GM12872 (cell line): Measurements from ENCODE around the gene DNAJC17.

Experiments
- TF ChIP-seq, protein P1 (sequence below): IDR thresholded peaks from 3 replicates; pipeline ENCODE4 v1.5.1; 2011; ENCODE audit warnings: low read depth, mild to moderate bottlenecking, low read length, moderate library complexity; ENCODE audit not compliant: insufficient read depth

Gene DNAJC17, protein sequence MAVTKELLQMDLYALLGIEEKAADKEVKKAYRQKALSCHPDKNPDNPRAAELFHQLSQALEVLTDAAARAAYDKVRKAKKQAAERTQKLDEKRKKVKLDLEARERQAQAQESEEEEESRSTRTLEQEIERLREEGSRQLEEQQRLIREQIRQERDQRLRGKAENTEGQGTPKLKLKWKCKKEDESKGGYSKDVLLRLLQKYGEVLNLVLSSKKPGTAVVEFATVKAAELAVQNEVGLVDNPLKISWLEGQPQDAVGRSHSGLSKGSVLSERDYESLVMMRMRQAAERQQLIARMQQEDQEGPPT

DNA sequence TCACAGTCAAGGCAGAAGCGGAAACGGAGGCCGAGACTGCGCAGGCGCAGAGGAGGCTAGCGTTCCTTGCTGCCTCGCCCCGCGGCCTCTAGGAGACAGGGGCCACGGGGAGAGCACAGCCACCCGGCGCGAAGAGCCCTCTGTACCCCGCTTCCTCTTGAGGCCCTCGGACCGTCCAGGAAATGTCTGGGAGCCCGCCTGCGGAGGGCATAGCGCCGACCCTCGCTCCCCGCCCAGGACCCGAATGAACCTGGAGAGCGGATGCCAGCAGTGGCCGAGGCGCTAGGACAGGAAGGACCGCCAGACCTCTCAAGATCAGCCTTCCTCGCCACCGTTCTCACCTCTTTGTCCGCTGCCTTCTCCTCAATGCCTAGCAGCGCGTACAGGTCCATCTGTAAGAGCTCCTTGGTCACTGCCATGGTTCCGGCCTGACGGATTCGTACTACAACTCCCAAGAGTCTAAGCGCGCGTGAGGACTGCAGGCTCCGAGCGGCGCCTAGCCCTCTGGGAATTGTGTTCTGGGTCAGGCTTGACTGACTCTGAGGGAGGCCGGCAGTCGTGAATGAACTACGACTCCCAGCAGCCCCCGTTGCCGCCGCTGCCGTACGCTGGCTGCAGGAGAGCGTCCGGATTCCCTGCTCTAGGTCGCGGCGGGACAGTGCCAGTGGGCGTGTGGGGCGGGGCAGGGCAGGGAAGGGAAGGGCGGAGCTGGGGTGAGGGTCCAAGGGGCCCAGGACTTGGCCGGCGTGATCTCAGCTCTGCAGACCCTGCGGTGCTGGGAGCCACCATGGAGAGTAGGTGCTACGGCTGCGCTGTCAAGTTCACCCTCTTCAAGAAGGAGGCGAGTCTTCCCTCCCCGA is at the start of gene DNAJC17, which contains the start of gene ZFYVE19:
Gene DNAJC17, minus strand, starts transcription at position 446 of the 860 bp plus-strand sequence. Its CDS starts 27 bp downstream, at position 419.
Gene ZFYVE19, plus strand, starts transcription at position 62 of the 860 bp plus-strand sequence. Its CDS starts 501 bp downstream, at position 563.
- TF ChIP-seq, protein P1, sequence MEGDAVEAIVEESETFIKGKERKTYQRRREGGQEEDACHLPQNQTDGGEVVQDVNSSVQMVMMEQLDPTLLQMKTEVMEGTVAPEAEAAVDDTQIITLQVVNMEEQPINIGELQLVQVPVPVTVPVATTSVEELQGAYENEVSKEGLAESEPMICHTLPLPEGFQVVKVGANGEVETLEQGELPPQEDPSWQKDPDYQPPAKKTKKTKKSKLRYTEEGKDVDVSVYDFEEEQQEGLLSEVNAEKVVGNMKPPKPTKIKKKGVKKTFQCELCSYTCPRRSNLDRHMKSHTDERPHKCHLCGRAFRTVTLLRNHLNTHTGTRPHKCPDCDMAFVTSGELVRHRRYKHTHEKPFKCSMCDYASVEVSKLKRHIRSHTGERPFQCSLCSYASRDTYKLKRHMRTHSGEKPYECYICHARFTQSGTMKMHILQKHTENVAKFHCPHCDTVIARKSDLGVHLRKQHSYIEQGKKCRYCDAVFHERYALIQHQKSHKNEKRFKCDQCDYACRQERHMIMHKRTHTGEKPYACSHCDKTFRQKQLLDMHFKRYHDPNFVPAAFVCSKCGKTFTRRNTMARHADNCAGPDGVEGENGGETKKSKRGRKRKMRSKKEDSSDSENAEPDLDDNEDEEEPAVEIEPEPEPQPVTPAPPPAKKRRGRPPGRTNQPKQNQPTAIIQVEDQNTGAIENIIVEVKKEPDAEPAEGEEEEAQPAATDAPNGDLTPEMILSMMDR, result peak; percentile 39; the same call in 1 of the 3 replicates

DNA sequence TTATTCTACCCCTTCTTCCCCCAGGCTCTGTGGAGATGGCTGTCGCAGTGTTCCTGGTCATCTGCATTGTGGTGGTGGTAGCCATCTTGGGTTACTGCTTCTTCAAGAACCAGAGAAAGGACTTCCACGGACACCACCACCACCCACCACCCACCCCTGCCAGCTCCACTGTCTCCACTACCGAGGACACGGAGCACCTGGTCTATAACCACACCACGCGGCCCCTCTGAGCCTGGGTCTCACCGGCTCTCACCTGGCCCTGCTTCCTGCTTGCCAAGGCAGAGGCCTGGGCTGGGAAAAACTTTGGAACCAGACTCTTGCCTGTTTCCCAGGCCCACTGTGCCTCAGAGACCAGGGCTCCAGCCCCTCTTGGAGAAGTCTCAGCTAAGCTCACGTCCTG is 49.5 kb upstream of the DNAJC17 start:
- TF ChIP-seq, protein P1, result no peak

DNA sequence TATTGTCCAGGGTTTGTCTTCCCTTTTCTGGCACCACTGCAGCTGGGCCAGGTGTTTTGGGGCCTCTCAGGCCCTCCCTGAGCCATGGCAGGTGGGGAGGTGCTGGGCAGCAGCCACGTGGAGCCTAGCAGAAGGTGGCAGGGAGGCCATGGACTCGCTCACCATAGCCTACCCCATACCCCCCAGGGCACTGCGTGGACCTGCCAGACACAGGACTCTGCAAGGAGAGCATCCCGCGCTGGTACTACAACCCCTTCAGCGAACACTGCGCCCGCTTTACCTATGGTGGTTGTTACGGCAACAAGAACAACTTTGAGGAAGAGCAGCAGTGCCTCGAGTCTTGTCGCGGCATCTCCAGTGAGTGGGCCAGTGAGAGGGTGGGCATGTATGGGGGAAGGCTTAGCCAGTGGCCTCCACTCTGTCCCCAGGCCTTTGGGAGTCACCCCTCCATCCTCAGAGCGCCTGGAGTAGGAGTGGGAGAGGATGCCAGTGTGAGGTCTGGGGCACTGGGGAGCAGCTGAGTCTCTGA is 48.5 kb upstream of the DNAJC17 start:
- TF ChIP-seq, protein P1, result no peak

DNA sequence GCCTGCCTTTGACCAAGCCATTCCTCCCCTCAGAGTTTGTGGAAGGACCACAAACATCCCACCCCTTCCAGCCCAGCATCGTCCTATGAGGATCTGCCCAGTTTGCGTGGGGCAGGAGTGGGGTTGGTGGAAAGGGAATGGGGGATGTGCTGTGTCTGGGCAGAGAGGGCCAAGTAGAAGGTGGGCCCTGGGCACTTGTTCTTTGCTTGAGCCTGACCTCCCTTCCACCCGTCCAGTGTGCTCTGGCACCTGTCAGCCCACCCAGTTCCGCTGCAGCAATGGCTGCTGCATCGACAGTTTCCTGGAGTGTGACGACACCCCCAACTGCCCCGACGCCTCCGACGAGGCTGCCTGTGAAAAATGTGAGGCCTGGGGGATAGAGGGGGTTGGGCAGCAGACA is 46.9 kb upstream of the DNAJC17 start:
- TF ChIP-seq, protein P1, result no peak

DNA sequence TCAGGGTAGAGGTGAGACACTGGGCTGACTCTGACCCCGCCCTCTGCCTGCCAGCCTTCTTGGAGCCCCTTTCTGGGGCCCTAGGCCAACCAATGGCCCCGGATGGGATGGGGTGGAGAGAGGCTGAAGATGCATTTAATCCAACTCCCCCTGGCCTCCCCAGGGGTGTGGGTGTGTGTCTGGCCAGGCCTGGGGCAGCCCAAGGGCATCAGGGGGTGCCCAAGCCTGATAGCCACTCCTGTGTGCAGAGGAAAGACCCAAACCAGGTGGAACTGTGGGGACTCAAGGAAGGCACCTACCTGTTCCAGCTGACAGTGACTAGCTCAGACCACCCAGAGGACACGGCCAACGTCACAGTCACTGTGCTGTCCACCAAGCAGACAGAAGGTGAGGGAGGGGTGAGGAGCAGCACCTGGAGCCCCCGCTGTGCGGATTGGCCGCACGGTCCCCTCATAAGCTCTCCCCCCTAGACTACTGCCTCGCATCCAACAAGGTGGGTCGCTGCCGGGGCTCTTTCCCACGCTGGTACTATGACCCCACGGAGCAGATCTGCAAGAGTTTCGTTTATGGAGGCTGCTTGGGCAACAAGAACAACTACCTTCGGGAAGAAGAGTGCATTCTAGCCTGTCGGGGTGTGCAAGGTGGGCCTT is 46.1 kb upstream of the DNAJC17 start:
- TF ChIP-seq, protein P1, result no peak

DNA sequence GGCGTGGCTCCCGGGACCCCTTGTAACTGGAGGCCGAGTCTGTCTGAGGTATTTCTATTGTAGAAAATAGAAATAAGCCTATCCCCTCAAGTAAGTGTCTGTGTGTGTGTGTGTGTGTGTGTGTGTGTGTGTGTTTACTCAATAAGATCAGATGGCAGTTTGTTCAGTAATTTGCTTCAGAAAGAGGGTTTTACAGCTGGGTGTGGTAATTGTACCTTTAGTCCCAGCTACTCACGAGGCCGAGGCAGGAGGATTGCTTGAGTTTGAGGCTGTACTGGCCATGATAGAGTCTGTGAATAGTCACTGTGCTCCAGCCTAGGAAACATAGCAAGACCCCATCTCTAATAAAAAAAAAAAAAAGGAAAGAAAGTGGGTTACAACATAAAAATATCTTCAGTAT is 45.3 kb upstream of the DNAJC17 start:
- TF ChIP-seq, protein P1, result no peak
